ENCODE results near the gene TPRA1. TPM values are rescaled to one million over a fixed set of nuclear protein-coding genes. Genes with fewer than 3 reads are reported as not detected.

TPRA1 gene
- total and polyA plus RNA-seq, 3 donors from 2014 or later: 32.6 to 59.3 (median 55.7) TPM

DNA sequence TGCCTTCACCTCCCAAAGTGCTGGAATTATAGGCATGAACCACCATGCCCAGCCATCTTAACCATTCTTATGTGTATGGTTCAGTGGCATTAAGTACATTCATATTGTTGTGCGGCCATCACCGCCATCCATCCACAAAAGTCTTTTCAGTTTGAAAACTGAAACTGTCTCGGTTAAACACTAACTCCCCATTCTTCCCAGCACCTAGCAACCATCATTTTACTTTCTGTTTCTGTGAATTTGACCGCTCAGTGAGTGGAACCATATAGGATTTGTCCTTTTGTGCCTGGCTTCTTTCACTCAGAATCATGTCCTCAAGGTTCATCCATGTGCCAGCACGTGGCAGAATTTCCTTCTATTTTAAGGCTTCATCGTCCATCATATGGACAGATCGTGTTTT is 13.5 kb upstream of the TPRA1 start:
- intact Hi-C loops (cut with DNase I; ENCODE audit: low total_unique reads): no loop called here

GRCh38 chr3:127600749-127601456 is 10.4 kb upstream of the TPRA1 start:
- Histone ChIP-seq H3K36me3 (ENCODE audit: low read depth, missing control alignments) (no peaks in the 10 kb centered on the region), H3K4me1 (peaks cover 5% of the 10 kb centered on the region), H3K27ac (no peak overlapping the region), H3K27me3 (no peaks in the 10 kb centered on the region), H3K9me3 (no peaks in the 10 kb centered on the region), H3K4me3 (no peak overlapping the region)
- WGBS, 2 donors: 90 to 91% methylated on average over 6 of the region's 6 CpGs
- intact Hi-C loops (cut with DNase I; ENCODE audit: low total_unique reads): no loop called here
- TF ChIP-seq, protein P1, sequence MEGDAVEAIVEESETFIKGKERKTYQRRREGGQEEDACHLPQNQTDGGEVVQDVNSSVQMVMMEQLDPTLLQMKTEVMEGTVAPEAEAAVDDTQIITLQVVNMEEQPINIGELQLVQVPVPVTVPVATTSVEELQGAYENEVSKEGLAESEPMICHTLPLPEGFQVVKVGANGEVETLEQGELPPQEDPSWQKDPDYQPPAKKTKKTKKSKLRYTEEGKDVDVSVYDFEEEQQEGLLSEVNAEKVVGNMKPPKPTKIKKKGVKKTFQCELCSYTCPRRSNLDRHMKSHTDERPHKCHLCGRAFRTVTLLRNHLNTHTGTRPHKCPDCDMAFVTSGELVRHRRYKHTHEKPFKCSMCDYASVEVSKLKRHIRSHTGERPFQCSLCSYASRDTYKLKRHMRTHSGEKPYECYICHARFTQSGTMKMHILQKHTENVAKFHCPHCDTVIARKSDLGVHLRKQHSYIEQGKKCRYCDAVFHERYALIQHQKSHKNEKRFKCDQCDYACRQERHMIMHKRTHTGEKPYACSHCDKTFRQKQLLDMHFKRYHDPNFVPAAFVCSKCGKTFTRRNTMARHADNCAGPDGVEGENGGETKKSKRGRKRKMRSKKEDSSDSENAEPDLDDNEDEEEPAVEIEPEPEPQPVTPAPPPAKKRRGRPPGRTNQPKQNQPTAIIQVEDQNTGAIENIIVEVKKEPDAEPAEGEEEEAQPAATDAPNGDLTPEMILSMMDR (IDR thresholded peaks at IDR 0.05): no peak
- no peak for TF ChIP-seq POLR2A (IDR thresholded peaks at IDR 0.05)
- no peak for DNase-seq

More for the DNA sequence above, 13.5 kb upstream of the TPRA1 start:
- H3K4me3 ChIP-seq: no peak overlapping the region
- H3K36me3 ChIP-seq (ENCODE audit: low read depth, missing control alignments): no peaks in the 10 kb centered on the region
- TF ChIP-seq, protein P1 (IDR thresholded peaks at IDR 0.05): no peak
- no peak for TF ChIP-seq POLR2A (IDR thresholded peaks at IDR 0.05)
- no peaks in the 10 kb centered on the region for H3K27me3 ChIP-seq
- no peaks in the 10 kb centered on the region for H3K9me3 ChIP-seq
- H3K27ac ChIP-seq: no peak overlapping the region
- 92 to 94% methylated on average over 7 of the region's 7 CpGs for WGBS, 2 donors
- DNase-seq: no peak
- no peaks in the 10 kb centered on the region for H3K4me1 ChIP-seq

DNA sequence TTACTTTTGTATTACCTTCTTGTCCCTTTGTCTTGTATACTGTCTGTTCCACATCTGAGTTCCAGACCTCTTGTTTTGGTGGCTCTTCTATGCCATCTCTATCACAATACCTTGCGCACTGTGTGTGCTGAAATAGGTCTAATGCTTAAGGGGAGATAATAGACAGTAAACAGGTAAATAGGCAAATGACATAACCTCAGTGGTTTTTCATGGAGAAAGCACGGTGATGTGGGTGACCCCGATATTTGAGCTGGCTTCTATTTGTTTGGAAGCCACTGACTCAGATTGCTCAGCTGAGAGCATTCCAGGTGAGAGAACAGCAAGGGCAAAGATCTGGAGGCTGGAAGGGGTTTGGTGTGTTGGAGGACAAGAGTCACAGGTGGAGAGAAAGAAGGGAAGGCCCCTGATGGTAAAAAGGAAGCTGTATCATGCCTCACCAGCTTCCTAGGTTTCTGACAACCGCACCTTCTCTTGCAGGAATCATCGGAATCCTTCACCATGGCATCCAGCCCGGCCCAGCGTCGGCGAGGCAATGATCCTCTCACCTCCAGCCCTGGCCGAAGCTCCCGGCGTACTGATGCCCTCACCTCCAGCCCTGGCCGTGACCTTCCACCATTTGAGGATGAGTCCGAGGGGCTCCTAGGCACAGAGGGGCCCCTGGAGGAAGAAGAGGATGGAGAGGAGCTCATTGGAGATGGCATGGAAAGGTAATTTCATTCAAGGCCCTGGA is 8.5 kb upstream of the TPRA1 start:
- intact Hi-C loops (cut with DNase I; ENCODE audit: low total_unique reads): no loop called here
- no peaks in the 10 kb centered on the region for H3K9me3 ChIP-seq
- peak overlapping the region in 1 of 2 donors; percentile 56 for H3K4me3 ChIP-seq
- WGBS, 2 donors: 46 to 55% methylated on average over 14 of the region's 14 CpGs
- no peaks in the 10 kb centered on the region for H3K27me3 ChIP-seq
- H3K36me3 ChIP-seq (ENCODE audit: low read depth, missing control alignments): no peaks in the 10 kb centered on the region
- H3K27ac ChIP-seq: peak overlapping the region in 1 of 2 donors; percentile 42
- TF ChIP-seq, protein P1 (IDR thresholded peaks at IDR 0.05): no peak
- TF ChIP-seq POLR2A (IDR thresholded peaks at IDR 0.05): no peak
- DNase-seq: no peak
- peaks cover 5% of the 10 kb centered on the region for H3K4me1 ChIP-seq

- no peaks in the 10 kb centered on the region for H3K27me3 ChIP-seq
- peak overlapping the region in 1 of 2 donors; percentile 56 for H3K4me3 ChIP-seq
- no peaks in the 10 kb centered on the region for H3K9me3 ChIP-seq
- no peak for DNase-seq
- intact Hi-C loops (cut with DNase I; ENCODE audit: low total_unique reads): no loop called here
- TF ChIP-seq, protein P1 (IDR thresholded peaks at IDR 0.05): no peak
- no peak for TF ChIP-seq POLR2A (IDR thresholded peaks at IDR 0.05)
- H3K27ac ChIP-seq: no peak overlapping the region
- no peaks in the 10 kb centered on the region for H3K36me3 ChIP-seq (ENCODE audit: low read depth, missing control alignments)
- 53 to 54% methylated on average over 12 of the region's 12 CpGs for WGBS, 2 donors
- H3K4me1 ChIP-seq: peaks cover 9% of the 10 kb centered on the region
Observed at GRCh38 chr3:127597020-127597771, 6.7 kb upstream of the TPRA1 start.

All from testis (tissue), 3 donors.